Endothelial cell of hepatic sinusoid (primary cell): ENCODE data around the gene AGO4.
"Not testable (repeated sequence)": the region's sequence is repeated elsewhere in the genome, so short reads cannot be mapped to it uniquely, and the experiment has no call there.

Experiments
- in situ Hi-C: cut with HindIII; loops from 2 replicates; pipeline ENCODE4 v1.10.0; 2017; ENCODE audit warnings: low sequenced_read_pairs

Gene AGO4

DNA sequence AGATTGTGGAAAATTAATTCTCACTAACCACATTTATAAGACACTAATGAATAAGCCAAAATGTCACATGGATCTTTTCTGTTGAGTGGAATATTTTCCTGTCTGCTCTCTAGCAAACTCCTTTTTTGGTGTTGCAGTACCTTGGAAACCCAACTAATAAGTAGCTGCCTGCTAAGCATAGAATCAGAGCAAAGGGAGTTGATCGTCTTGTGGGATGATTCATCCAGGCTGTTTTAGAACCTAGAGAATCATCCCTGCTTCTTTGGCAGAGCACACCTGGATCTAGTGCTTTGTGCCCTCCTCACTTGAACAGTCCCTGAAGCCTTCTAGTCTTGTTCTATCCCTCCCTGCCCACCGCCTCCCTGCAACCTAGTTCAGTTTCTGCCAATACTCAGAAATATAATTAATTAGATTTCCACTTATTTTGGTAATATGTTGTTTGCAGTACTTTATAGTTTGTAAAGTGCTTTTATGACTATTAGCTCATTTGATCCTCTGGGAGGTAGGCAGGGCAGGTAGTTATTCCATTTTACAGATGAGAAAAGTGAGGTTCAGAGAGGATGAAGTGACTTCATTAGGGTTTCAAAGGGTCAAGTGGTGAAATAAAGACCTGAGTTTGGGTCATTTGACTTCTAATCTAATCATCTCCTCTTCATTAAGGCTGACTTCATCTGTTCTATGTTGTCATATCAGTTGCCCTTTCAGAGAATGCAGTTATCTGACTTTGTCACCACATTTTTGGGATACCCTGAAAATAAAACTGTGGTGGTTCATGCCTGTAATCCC lies 2.5 kb downstream of the AGO4 start:
- in situ Hi-C loops = no loop called here

GRCh38 chr1:35812754-35813153 lies 4.9 kb downstream of the AGO4 start:
- in situ Hi-C loops = not testable (repeated sequence)

DNA sequence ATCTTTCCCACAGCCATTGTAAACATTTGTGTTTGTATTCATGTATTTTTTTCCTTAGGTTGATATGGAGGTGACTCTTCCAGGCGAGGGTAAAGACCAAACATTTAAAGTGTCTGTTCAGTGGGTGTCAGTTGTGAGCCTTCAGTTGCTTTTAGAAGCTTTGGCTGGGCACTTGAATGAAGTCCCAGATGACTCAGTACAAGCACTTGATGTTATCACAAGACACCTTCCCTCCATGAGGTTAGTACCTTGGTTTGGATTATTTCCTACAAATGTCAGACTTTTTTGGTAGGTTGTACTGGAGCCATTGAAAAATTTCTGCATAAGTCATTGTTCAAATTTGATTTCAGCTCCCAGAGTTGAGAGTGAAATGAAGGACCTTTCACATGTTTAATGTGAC lies 17.4 kb downstream of the AGO4 start:
- in situ Hi-C loops = loop anchor here (5.0 kb wide), 1 partner anchor 38 kb away; no protein-coding TSS in a partner anchor

- in situ Hi-C loops = loop anchor here (5.0 kb wide), 2 partner anchors 105 kb away; no protein-coding TSS in a partner anchor
These were observed 24.6 kb downstream of the AGO4 start for GRCh38 chr1:35832276-35832905.

DNA sequence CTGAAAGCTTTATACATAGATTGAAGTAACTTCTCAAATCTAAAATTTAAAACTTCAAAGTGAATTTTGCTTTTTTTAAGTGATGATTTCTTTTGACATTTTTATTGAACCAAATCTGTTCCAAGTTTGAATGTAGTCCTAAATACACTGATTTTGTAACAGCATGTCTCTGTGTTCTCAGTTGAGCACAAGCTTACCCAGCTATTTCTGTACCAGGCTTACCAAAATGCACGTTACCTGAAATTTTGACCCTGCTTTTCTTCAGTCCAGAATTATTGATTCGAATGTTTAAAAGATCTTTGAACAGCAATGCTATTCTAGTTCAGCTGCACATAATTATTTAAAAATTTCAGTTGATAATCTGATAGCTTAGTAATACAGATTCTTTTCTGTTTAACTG lies 25.6 kb downstream of the AGO4 start:
- in situ Hi-C loops = loop anchor here (5.0 kb wide), 2 partner anchors 104 to 106 kb away; no protein-coding TSS in a partner anchor

GRCh38 chr1:35834218-35834617 lies 26.4 kb downstream of the AGO4 start:
- in situ Hi-C loops = loop anchor here (5.0 kb wide), 2 partner anchors 103 to 107 kb away; no protein-coding TSS in a partner anchor

GRCh38 chr1:35835398-35835797 lies 27.6 kb downstream of the AGO4 start:
- in situ Hi-C loops = no loop called here

DNA sequence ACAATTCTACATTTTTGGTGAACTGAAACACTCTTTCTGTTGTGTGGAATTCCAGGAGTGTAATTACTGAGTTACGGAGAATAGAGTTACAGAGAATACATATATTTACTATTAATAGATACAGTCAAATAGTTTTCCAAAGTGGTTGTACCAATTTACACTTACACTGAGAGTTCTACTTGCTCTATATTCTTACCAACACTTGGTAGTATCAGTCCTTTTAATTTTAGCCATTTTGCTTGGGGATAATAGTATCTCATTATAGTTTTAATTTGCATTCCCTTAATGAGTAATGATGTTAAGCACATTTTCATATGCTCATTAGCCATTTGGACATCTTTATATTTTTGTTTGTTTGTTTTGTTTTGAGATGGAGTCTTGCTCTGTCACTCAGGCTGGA lies 28.9 kb downstream of the AGO4 start:
- in situ Hi-C loops = no loop called here

DNA sequence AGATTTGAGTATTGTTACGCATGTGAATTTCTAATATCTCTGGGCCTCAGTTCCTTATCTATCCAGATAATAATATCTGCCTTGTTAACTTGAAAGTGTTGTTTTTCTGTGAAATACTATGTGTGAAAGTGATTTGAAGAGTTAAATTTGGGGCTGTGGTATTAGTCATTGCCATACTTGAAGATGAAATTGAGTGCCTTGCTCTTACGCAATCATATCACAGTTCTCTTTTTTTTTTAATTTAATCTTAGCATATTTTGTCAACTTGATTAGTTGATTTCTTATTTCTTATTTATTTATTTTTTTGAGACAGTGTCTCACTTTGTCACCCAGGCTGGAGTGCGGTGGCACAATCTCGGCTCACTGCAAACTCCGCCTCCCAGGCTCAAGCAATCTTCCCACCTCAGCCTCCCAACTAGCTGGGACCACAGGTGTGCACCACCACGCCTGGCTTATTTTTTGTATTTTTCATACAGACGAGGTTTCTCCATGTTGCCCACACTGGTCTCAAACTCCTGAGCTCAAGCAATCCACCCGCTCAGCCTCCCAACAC lies 31.0 kb downstream of the AGO4 start:
- in situ Hi-C loops = no loop called here

DNA sequence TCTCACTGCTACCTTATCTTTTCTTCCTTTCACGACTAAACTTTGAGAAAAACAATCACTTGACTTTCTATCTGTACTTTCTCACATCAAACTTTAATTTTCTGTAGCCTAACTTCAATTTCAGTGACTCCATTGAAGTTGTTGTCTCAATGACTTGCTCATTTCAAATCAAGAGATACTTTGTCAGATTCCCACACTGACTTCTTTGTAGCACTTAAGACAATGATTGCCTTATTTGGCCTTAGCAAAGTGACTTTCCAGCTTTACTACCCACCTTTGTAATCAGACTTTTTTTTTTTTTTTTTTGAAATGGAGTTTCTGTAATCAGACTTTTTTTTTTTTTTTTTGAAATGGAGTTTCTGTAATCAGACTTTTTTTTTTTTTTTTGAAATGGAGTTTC lies 37.0 kb downstream of the AGO4 start:
- in situ Hi-C loops = no loop called here

DNA sequence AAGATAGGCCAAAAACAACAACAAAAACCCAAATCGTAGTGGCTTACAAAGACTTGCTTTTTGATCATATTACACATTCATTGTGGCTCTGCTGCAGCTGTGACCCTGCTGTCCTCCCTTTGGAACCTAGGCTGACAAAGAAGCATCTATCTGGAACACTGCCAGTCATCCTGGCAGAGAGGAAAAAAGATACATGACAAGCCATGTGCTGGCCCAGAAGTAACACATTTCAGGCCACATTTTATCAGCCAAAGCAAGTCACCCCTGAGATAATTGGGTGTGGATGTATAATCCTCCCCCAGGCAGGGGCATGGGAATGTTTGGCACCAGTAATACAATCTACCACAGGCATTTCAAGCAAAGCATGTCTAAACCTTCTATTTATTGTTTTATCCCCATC lies 38.0 kb downstream of the AGO4 start:
- in situ Hi-C loops = no loop called here

GRCh38 chr1:35847935-35848565 lies 40.2 kb downstream of the AGO4 start:
- in situ Hi-C loops = no loop called here

DNA sequence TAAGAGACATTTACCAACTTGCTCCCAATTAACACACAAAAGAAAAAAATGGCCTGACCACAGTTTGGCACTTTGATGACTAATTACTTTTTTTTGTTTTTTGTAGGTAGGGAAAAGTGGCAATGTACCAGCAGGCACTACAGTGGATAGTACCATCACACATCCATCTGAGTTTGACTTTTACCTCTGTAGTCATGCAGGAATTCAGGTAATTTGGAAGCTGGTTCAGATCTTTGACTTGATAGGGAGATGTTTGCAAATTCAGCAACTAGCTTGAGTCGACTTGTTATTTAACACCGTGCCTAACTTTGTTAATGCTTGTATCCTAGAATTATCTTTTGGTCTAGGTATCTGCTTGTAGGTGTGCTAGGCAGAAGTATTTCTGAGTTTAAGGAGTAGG lies 42.2 kb downstream of the AGO4 start:
- in situ Hi-C loops = no loop called here

- in situ Hi-C loops = no loop called here
These were observed 42.9 kb downstream of the AGO4 start for GRCh38 chr1:35850716-35851115.

DNA sequence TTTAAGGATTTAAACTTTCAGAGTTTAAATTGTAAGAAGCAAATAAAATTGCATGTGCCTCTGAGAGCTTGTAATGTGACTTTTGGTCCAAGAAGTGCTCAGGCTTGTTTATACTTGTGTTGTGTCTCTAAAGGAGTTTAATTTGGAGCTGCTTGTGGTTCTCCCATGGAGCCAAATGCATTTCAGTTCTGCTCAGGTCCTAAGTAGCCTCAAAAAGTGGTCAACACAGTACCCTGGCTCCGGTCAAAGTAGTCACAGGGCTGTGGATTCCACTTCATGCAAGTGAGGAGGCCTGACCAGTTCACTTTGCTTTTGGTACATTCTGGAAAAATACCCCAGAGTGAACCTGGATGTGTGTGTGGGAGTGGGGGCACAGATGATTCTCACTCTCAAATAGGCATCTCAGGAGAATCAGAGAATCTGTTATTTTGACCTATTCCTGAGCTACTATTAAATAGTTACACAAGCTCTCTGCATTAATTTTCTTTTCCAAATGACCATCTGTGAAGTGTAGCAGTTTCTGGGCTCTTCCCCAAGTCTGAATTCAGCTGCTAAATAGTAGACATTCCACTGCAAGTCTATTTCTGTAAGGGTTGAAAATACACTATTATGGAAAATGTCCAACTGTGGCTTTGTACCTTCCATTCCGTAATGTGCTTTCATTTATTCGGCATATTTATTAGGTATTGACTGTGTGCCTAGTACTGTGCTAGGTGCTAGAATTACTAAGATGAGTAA lies 43.5 kb downstream of the AGO4 start:
- in situ Hi-C loops = no loop called here

DNA sequence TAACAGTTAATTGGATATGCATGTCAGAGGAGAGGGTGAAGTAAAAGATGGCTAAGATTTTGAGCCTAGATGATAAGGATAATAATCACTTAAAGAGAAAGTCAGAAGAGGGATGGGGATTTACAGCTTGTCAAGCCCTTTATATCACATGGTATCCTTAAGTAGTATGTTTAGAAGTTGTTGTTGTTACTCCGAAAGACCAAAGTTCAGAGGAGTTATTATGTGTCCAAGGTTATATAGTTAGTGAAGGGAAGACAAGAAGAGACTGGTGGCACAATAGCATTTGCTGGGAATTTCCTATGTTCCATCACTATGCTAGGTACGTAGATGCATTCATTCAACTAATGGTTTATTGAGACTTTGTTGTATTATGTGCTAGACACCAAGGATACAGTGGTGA lies 44.4 kb downstream of the AGO4 start:
- in situ Hi-C loops = no loop called here

- in situ Hi-C loops = no loop called here
These were observed 47.3 kb downstream of the AGO4 start for GRCh38 chr1:35854989-35855700.

- in situ Hi-C loops = no loop called here
These were observed 49.1 kb downstream of the AGO4 start for GRCh38 chr1:35856964-35857363.

DNA sequence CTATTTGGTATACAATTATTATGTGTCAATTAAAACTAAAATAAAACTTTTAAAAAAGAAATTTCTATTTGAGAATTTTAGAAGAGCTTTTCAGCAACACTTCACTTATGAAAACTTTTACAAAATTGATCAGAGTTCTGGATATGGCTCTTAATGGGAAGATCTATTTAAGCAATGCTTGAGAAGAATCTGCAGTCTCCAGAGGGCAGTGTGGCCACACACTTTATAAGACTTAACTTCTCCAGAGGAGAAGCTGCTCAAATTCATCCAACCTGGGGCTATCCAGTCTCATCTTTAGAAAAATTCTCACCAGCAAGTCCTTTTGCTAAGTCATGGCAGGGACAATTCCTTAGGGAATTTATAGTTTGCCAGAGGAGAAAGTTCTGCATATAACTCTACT lies 50.0 kb downstream of the AGO4 start:
- in situ Hi-C loops = no loop called here

- in situ Hi-C loops = no loop called here
These were observed 52.9 kb downstream of the AGO4 start for GRCh38 chr1:35860696-35861095.
